ENCODE measurements around the gene PLEK2.
"Not testable (repeated sequence)": the region's sequence is repeated elsewhere in the genome, so short reads cannot be mapped to it uniquely, and the experiment has no call there.

Gene PLEK2

GRCh38 chr14:67411820-67412421 is at the start of gene PLEK2:
Gene PLEK2 (minus strand): TSS chr14:67412165. CDS start chr14:67412059, 106 bp downstream.
- DNase-seq (ENCODE audit: extremely low read depth in 1 of 2, low read depth in 1 of 2) = no peak

GRCh38 chr14:67461341-67461985 is 49.5 kb upstream of the PLEK2 start:
- DNase-seq (ENCODE audit: extremely low read depth in 1 of 2, low read depth in 1 of 2) = no peak

GRCh38 chr14:67459336-67459735 is 47.4 kb upstream of the PLEK2 start:
- no peak for DNase-seq (ENCODE audit: extremely low read depth in 1 of 2, low read depth in 1 of 2)

GRCh38 chr14:67457782-67458181 is 45.8 kb upstream of the PLEK2 start:
- DNase-seq (ENCODE audit: extremely low read depth in 1 of 2, low read depth in 1 of 2) = no peak

GRCh38 chr14:67456732-67457131 is 44.8 kb upstream of the PLEK2 start:
- DNase-seq (ENCODE audit: extremely low read depth in 1 of 2, low read depth in 1 of 2) = no peak

GRCh38 chr14:67453575-67454300 is 41.8 kb upstream of the PLEK2 start:
- DNase-seq (ENCODE audit: extremely low read depth in 1 of 2, low read depth in 1 of 2) = no peak

- DNase-seq (ENCODE audit: extremely low read depth in 1 of 2, low read depth in 1 of 2) = not testable (repeated sequence)
These were observed 39.7 kb upstream of the PLEK2 start for GRCh38 chr14:67451667-67452066.

GRCh38 chr14:67449096-67449495 is 37.1 kb upstream of the PLEK2 start:
- DNase-seq (ENCODE audit: extremely low read depth in 1 of 2, low read depth in 1 of 2) = no peak

GRCh38 chr14:67447033-67447381 is 35.0 kb upstream of the PLEK2 start:
- no peak for DNase-seq (ENCODE audit: extremely low read depth in 1 of 2, low read depth in 1 of 2)

GRCh38 chr14:67446371-67447032 is 34.5 kb upstream of the PLEK2 start:
- no peak for DNase-seq (ENCODE audit: extremely low read depth in 1 of 2, low read depth in 1 of 2)

GRCh38 chr14:67444395-67444794 is 32.4 kb upstream of the PLEK2 start:
- no peak for DNase-seq (ENCODE audit: extremely low read depth in 1 of 2, low read depth in 1 of 2)

GRCh38 chr14:67442139-67442906 is 30.4 kb upstream of the PLEK2 start:
- no peak for DNase-seq (ENCODE audit: extremely low read depth in 1 of 2, low read depth in 1 of 2)

- no peak for DNase-seq (ENCODE audit: extremely low read depth in 1 of 2, low read depth in 1 of 2)
These were observed 29.7 kb upstream of the PLEK2 start for GRCh38 chr14:67441672-67442071.

GRCh38 chr14:67441256-67441655 is 29.3 kb upstream of the PLEK2 start:
- DNase-seq (ENCODE audit: extremely low read depth in 1 of 2, low read depth in 1 of 2) = no peak

- DNase-seq (ENCODE audit: extremely low read depth in 1 of 2, low read depth in 1 of 2) = no peak
These were observed 28.5 kb upstream of the PLEK2 start for GRCh38 chr14:67440513-67440912.

- no peak for DNase-seq (ENCODE audit: extremely low read depth in 1 of 2, low read depth in 1 of 2)
These were observed 27.0 kb upstream of the PLEK2 start for GRCh38 chr14:67438969-67439368.

- DNase-seq (ENCODE audit: extremely low read depth in 1 of 2, low read depth in 1 of 2) = no peak
These were observed 24.3 kb upstream of the PLEK2 start for GRCh38 chr14:67436006-67436866.

GRCh38 chr14:67435603-67436002 is 23.6 kb upstream of the PLEK2 start:
- no peak for DNase-seq (ENCODE audit: extremely low read depth in 1 of 2, low read depth in 1 of 2)

GRCh38 chr14:67432050-67432564 is 20.1 kb upstream of the PLEK2 start:
- DNase-seq (ENCODE audit: extremely low read depth in 1 of 2, low read depth in 1 of 2) = no peak
